GM23248 (cell line): ENCODE data around the gene ADGRG2.

Source experiments
- EZH2 ChIP-seq: fragments of 200-600 bp; sonication (generic); IDR thresholded peaks from 2 replicates; pipeline ENCODE4 v1.6.1; 2018; ENCODE audit warnings: antibody characterized with exemption, mild to moderate bottlenecking; ENCODE audit not compliant: insufficient read depth, poor library complexity, severe bottlenecking
- EZH2phosphoT487 ChIP-seq: fragments of 200-600 bp; sonication (generic); IDR thresholded peaks from 2 replicates; pipeline ENCODE4 v1.6.1; 2018; ENCODE audit warnings: antibody characterized with exemption, moderate library complexity, mild to moderate bottlenecking, low read depth; ENCODE audit not compliant: insufficient read depth

DNA sequence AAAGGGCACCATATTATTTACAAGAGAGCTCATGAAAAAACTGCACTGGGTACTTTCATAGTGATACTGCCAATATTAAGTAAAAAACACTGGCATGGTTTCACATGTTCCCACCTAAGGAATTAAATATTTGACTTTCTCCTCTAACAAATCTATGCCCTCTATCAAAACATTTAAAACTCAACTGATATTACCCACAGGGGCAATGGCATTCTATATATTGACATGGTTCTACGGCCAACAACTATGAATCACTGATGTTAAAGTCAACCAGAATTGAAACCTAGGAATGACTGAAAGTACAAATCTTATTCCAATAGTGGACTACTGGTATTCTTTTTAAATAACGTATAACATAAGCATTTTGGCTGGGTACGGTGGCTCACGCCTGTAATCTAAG is 166.6 kb downstream of the ADGRG2 start:
- no peak for TF ChIP-seq EZH2
- no peak for TF ChIP-seq EZH2phosphoT487
